ENCODE measurements around the gene FSHR.

DNA sequence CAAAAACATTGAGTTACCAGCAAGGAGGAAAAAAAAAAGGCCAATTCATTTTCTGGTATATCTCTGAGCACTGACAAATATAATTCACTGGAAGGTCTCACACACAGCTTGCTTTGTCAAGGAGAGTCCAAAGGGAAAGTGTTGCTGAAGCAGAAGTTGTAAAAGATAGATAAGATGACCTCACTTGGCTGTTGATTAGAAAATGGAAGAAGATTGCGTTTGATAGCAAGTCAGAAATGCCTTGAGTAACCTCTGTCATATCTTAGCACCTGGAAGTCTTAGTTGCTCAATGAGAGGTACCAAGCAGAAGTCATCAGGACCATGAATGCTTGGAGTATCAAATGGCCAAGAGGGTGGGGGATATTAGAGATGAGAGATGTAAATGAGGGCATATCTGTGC is 105.2 kb downstream of the FSHR start:
- TF ChIP-seq, protein P1, sequence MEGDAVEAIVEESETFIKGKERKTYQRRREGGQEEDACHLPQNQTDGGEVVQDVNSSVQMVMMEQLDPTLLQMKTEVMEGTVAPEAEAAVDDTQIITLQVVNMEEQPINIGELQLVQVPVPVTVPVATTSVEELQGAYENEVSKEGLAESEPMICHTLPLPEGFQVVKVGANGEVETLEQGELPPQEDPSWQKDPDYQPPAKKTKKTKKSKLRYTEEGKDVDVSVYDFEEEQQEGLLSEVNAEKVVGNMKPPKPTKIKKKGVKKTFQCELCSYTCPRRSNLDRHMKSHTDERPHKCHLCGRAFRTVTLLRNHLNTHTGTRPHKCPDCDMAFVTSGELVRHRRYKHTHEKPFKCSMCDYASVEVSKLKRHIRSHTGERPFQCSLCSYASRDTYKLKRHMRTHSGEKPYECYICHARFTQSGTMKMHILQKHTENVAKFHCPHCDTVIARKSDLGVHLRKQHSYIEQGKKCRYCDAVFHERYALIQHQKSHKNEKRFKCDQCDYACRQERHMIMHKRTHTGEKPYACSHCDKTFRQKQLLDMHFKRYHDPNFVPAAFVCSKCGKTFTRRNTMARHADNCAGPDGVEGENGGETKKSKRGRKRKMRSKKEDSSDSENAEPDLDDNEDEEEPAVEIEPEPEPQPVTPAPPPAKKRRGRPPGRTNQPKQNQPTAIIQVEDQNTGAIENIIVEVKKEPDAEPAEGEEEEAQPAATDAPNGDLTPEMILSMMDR (IDR thresholded peaks at IDR 0.05; ENCODE audit: low read depth, low read length, missing input control), result no peak
- TF ChIP-seq, protein P2, sequence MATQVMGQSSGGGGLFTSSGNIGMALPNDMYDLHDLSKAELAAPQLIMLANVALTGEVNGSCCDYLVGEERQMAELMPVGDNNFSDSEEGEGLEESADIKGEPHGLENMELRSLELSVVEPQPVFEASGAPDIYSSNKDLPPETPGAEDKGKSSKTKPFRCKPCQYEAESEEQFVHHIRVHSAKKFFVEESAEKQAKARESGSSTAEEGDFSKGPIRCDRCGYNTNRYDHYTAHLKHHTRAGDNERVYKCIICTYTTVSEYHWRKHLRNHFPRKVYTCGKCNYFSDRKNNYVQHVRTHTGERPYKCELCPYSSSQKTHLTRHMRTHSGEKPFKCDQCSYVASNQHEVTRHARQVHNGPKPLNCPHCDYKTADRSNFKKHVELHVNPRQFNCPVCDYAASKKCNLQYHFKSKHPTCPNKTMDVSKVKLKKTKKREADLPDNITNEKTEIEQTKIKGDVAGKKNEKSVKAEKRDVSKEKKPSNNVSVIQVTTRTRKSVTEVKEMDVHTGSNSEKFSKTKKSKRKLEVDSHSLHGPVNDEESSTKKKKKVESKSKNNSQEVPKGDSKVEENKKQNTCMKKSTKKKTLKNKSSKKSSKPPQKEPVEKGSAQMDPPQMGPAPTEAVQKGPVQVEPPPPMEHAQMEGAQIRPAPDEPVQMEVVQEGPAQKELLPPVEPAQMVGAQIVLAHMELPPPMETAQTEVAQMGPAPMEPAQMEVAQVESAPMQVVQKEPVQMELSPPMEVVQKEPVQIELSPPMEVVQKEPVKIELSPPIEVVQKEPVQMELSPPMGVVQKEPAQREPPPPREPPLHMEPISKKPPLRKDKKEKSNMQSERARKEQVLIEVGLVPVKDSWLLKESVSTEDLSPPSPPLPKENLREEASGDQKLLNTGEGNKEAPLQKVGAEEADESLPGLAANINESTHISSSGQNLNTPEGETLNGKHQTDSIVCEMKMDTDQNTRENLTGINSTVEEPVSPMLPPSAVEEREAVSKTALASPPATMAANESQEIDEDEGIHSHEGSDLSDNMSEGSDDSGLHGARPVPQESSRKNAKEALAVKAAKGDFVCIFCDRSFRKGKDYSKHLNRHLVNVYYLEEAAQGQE (IDR thresholded peaks at IDR 0.05), result no peak
- TF ChIP-seq HNF4A (conservative IDR thresholded peaks at IDR 0.05) (no peak), RAD21 (IDR thresholded peaks at IDR 0.05) (no peak)
- TF ChIP-seq, protein P3, sequence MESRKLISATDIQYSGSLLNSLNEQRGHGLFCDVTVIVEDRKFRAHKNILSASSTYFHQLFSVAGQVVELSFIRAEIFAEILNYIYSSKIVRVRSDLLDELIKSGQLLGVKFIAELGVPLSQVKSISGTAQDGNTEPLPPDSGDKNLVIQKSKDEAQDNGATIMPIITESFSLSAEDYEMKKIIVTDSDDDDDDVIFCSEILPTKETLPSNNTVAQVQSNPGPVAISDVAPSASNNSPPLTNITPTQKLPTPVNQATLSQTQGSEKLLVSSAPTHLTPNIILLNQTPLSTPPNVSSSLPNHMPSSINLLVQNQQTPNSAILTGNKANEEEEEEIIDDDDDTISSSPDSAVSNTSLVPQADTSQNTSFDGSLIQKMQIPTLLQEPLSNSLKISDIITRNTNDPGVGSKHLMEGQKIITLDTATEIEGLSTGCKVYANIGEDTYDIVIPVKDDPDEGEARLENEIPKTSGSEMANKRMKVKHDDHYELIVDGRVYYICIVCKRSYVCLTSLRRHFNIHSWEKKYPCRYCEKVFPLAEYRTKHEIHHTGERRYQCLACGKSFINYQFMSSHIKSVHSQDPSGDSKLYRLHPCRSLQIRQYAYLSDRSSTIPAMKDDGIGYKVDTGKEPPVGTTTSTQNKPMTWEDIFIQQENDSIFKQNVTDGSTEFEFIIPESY (IDR thresholded peaks at IDR 0.05), result no peak
